AG04449 (cell line): ENCODE measurements around the gene ZSCAN5C.
"Not testable (repeated sequence)": the region's sequence is repeated elsewhere in the genome, so short reads cannot be mapped to it uniquely, and the experiment has no call there.

Source experiments
- CTCF ChIA-PET: fragments of 350-600 bp; formaldehyde crosslinking; extraction: SDS; loops from one replicate; lab custom pipeline; 2021; ENCODE audit warnings: antibody characterized with exemption; lab: Yijun Ruan, JAX
- POLR2A ChIA-PET: fragments of 400-600, 350-600 bp; formaldehyde crosslinking; extraction: SDS; loops from one replicate; lab custom pipeline; 2020; ENCODE audit warnings: antibody characterized with exemption, inconsistent platforms; lab: Yijun Ruan, JAX
- DNase-seq: peaks from one replicate; pipeline ENCODE4 v3.0.0-alpha.2; 2010; ENCODE audit warnings: low read depth, low spot score
- H3K4me3 ChIP-seq: 2 replicates; pipeline ENCODE4 v1.5.1; 2011; ENCODE audit warnings: low read depth, mild to moderate bottlenecking, control low read depth, low read length
- CTCF ChIP-seq: IDR thresholded peaks from one replicate; pipeline ENCODE4 v1.5.1; 2011; ENCODE audit warnings: mild to moderate bottlenecking, moderate library complexity, low read length, control low read depth, inconsistent platforms; ENCODE audit not compliant: insufficient read depth; ENCODE audit errors: missing control alignments

The ZSCAN5C gene

DNA sequence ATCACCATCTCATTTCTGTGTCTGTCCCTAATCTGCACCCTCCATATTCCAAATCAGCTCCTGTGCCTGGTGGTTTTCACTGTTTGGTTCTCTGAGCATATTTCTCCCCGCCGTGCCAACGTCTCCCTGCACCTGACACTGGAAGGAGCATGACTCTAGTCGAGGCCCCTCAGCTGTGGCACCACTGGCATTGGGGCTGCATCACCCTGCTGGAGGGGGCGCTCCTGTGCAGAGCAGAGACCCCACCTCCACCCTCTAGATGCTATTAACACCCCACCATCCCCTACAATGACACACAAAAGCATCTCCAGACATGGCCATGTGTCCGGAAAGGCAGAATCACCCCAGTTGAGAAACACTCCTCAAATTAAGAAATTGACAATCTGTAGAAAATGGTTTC lies 20.8 kb downstream of the ZSCAN5C start:
- ChIA-PET CTCF (no interaction called here), POLR2A (no interaction called here)
- H3K4me3 ChIP-seq: no peak overlapping the region
- TF ChIP-seq CTCF: no peak
- no peak for DNase-seq

- POLR2A ChIA-PET: no interaction called here
- no peak for TF ChIP-seq CTCF
- no peak overlapping the region for H3K4me3 ChIP-seq
- CTCF ChIA-PET: no interaction called here
- DNase-seq: no peak
These were observed 21.4 kb downstream of the ZSCAN5C start for GRCh38 chr19:56223481-56223880.

DNA sequence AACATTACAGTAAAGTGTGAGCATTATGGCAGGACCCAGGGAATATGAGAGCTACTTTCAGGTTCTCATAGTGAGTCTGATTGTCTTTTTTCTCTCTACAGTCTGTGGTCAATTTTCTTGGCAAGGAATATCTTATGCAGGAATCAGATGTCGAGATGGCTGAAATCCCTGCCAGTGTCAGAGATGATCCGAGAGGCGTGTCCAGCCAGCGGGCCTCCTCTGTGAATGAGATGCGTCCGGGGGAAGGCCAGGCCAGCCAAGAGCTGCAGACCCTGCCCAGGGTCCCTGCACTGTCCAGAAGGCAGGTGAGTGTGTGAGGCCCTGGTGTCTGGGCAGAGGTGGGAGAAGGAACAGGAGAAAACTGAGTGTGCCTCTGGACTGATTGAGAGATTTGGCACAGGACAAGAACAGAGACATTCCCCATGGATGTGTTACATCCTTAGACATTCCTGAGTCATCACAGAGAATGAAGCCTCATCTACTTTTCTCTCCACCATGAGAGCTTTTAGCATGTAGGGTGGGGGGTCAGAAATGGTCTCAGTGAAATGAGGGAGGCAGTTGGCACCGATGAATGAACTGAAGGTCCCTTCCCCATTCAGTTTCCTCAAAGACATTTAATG lies 43.2 kb downstream of the ZSCAN5C start:
- POLR2A ChIA-PET: no interaction called here
- no peak overlapping the region for H3K4me3 ChIP-seq
- no peak for DNase-seq
- CTCF ChIA-PET: interaction anchor here (0.8 to 1.6 kb wide), 2 partner anchors 8 to 88 kb away, joined by 3 read pairs; no protein-coding TSS in a partner anchor
- no peak for TF ChIP-seq CTCF

DNA sequence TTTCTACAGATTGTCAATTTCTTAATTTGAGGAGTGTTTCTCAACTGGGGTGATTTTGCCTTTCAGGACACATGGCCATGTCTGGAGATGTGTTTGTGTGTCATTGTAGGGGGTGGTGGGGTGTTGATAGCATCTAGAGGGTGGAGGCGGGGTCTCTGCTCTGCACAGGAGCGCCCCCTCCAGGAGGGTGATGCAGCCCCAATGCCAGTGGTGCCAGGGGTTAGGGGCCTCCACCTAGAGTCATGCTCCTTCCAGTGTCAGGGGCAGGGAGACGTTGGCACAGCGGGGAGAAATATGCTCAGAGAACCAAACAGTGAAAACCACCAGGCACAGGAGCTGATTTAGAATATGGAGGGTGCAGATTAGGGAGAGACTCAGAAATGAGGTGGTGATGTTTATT lies 43.7 kb downstream of the ZSCAN5C start:
- not testable (repeated sequence) for H3K4me3 ChIP-seq, DNase-seq
- ChIA-PET POLR2A (interaction anchor here (0.6 kb wide), 1 partner anchor 8 kb away, joined by 3 read pairs; no protein-coding TSS in a partner anchor), CTCF (interaction anchor here (0.7 to 1.6 kb wide), 2 partner anchors 9 to 88 kb away, joined by 3 read pairs; no protein-coding TSS in a partner anchor)

GRCh38 chr19:56248736-56249338 lies 46.8 kb downstream of the ZSCAN5C start:
- POLR2A ChIA-PET, DNase-seq, H3K4me3 ChIP-seq: not testable (repeated sequence)
- CTCF ChIA-PET: interaction anchor here (1.4 to 8.3 kb wide), 3 partner anchors 27 to 183 kb away, joined by 3 to 207 read pairs (median 80); partner anchors contain the start of gene EDDM13

- no peak overlapping the region for H3K4me3 ChIP-seq
- no peak for DNase-seq
- CTCF ChIA-PET: interaction anchor here (0.7 to 8.3 kb wide), 44 partner anchors 8 to 1112 kb away, joined by 3 to 207 read pairs (median 4); partner anchors contain the start of genes EDDM13, ZNF582 and ZSCAN5A
- peak; percentile 89 for TF ChIP-seq CTCF
- POLR2A ChIA-PET: no interaction called here
These were observed 50.8 kb downstream of the ZSCAN5C start for GRCh38 chr19:56252699-56253422.

- ChIA-PET CTCF (interaction anchor here (0.7 to 8.3 kb wide), 33 partner anchors 7 to 1113 kb away, joined by 3 to 207 read pairs (median 5); partner anchors contain the start of genes EDDM13 and ZSCAN5A), POLR2A (no interaction called here)
- peak; percentile 37 for TF ChIP-seq CTCF
- no peak overlapping the region for H3K4me3 ChIP-seq
- peak; percentile 36 for DNase-seq
These were observed 51.7 kb downstream of the ZSCAN5C start for GRCh38 chr19:56253737-56254136.
